Measurements from ENCODE around the gene NRXN3.

NRXN3 gene

GRCh38 chr14:79693935-79694334 lies 1523.8 kb downstream of the NRXN3 start:
- Histone ChIP-seq H3K36me3 (ENCODE audit: control insufficient read depth in 5 of 5, insufficient read depth in 5 of 5, low read length in 5 of 5) (no peaks in the 10 kb centered on the region), H3K4me3 (ENCODE audit: low read depth in 1 of 5, low read length in 5 of 5) (no peak overlapping the region), H3K27ac (ENCODE audit: low read depth, low read length) (no peak overlapping the region), H3K4me1 (ENCODE audit: control insufficient read depth in 5 of 5, insufficient read depth in 5 of 5, low read length in 5 of 5) (peaks cover 0 to 2% (median 0%) of the 10 kb centered on the region in 5 donors), H3K27me3 (ENCODE audit: control insufficient read depth in 5 of 5, insufficient read depth in 4 of 5, low read length in 5 of 5) (no peaks in the 10 kb centered on the region), H3K9ac (ENCODE audit: low read length in 5 of 5) (no peak overlapping the region), H3K9me3 (ENCODE audit: control insufficient read depth in 5 of 5, low read length in 5 of 5) (no peaks in the 10 kb centered on the region)

- Histone ChIP-seq H3K4me3 (ENCODE audit: low read depth in 1 of 5, low read length in 5 of 5) (no peak overlapping the region), H3K27ac (ENCODE audit: low read depth, low read length) (no peak overlapping the region), H3K9me3 (ENCODE audit: control insufficient read depth in 5 of 5, low read length in 5 of 5) (no peaks in the 10 kb centered on the region), H3K36me3 (ENCODE audit: control insufficient read depth in 5 of 5, insufficient read depth in 5 of 5, low read length in 5 of 5) (no peaks in the 10 kb centered on the region), H3K9ac (ENCODE audit: low read length in 5 of 5) (no peak overlapping the region), H3K4me1 (ENCODE audit: control insufficient read depth in 5 of 5, insufficient read depth in 5 of 5, low read length in 5 of 5) (peaks cover 0 to 2% (median 0%) of the 10 kb centered on the region in 5 donors), H3K27me3 (ENCODE audit: control insufficient read depth in 5 of 5, insufficient read depth in 4 of 5, low read length in 5 of 5) (no peaks in the 10 kb centered on the region)
Observed at GRCh38 chr14:79695307-79695706, 1525.1 kb downstream of the NRXN3 start.

- Histone ChIP-seq H3K4me1 (ENCODE audit: control insufficient read depth in 5 of 5, insufficient read depth in 5 of 5, low read length in 5 of 5) (peaks cover 0 to 2% (median 0%) of the 10 kb centered on the region in 5 donors), H3K27ac (ENCODE audit: low read depth, low read length) (no peak overlapping the region)
Observed at GRCh38 chr14:79698298-79698711, 1528.1 kb downstream of the NRXN3 start.

GRCh38 chr14:79699206-79699605 lies 1529.0 kb downstream of the NRXN3 start:
- H3K27me3 ChIP-seq (ENCODE audit: control insufficient read depth in 5 of 5, insufficient read depth in 4 of 5, low read length in 5 of 5) = no peaks in the 10 kb centered on the region
- no peak overlapping the region for H3K4me3 ChIP-seq (ENCODE audit: low read depth in 1 of 5, low read length in 5 of 5)
- no peaks in the 10 kb centered on the region for H3K9me3 ChIP-seq (ENCODE audit: control insufficient read depth in 5 of 5, low read length in 5 of 5)
- no peak overlapping the region for H3K27ac ChIP-seq (ENCODE audit: low read depth, low read length)
- no peak overlapping the region for H3K9ac ChIP-seq (ENCODE audit: low read length in 5 of 5)
- H3K4me1 ChIP-seq (ENCODE audit: control insufficient read depth in 5 of 5, insufficient read depth in 5 of 5, low read length in 5 of 5) = no peaks in the 10 kb centered on the region
- no peaks in the 10 kb centered on the region for H3K36me3 ChIP-seq (ENCODE audit: control insufficient read depth in 5 of 5, insufficient read depth in 5 of 5, low read length in 5 of 5)

More at GRCh38 chr14:79698298-79698711, 1528.1 kb downstream of the NRXN3 start:
- Histone ChIP-seq H3K9ac (ENCODE audit: low read length in 5 of 5) (no peak overlapping the region), H3K9me3 (ENCODE audit: control insufficient read depth in 5 of 5, low read length in 5 of 5) (no peaks in the 10 kb centered on the region), H3K36me3 (ENCODE audit: control insufficient read depth in 5 of 5, insufficient read depth in 5 of 5, low read length in 5 of 5) (no peaks in the 10 kb centered on the region), H3K4me3 (ENCODE audit: low read depth in 1 of 5, low read length in 5 of 5) (no peak overlapping the region), H3K27me3 (ENCODE audit: control insufficient read depth in 5 of 5, insufficient read depth in 4 of 5, low read length in 5 of 5) (no peaks in the 10 kb centered on the region)

- H3K9me3 ChIP-seq (ENCODE audit: control insufficient read depth in 5 of 5, low read length in 5 of 5) = no peaks in the 10 kb centered on the region
- H3K4me3 ChIP-seq (ENCODE audit: low read depth in 1 of 5, low read length in 5 of 5) = no peak overlapping the region
- H3K9ac ChIP-seq (ENCODE audit: low read length in 5 of 5) = no peak overlapping the region
- no peaks in the 10 kb centered on the region for H3K4me1 ChIP-seq (ENCODE audit: control insufficient read depth in 5 of 5, insufficient read depth in 5 of 5, low read length in 5 of 5)
- no peak overlapping the region for H3K27ac ChIP-seq (ENCODE audit: low read depth, low read length)
- no peaks in the 10 kb centered on the region for H3K36me3 ChIP-seq (ENCODE audit: control insufficient read depth in 5 of 5, insufficient read depth in 5 of 5, low read length in 5 of 5)
- no peaks in the 10 kb centered on the region for H3K27me3 ChIP-seq (ENCODE audit: control insufficient read depth in 5 of 5, insufficient read depth in 4 of 5, low read length in 5 of 5)
Observed at GRCh38 chr14:79701371-79701770, 1531.2 kb downstream of the NRXN3 start.

GRCh38 chr14:79702197-79702596 lies 1532.0 kb downstream of the NRXN3 start:
- H3K9me3 ChIP-seq (ENCODE audit: control insufficient read depth in 5 of 5, low read length in 5 of 5) = no peaks in the 10 kb centered on the region
- H3K9ac ChIP-seq (ENCODE audit: low read length in 5 of 5) = no peak overlapping the region
- no peak overlapping the region for H3K4me3 ChIP-seq (ENCODE audit: low read depth in 1 of 5, low read length in 5 of 5)
- no peak overlapping the region for H3K27ac ChIP-seq (ENCODE audit: low read depth, low read length)
- no peaks in the 10 kb centered on the region for H3K4me1 ChIP-seq (ENCODE audit: control insufficient read depth in 5 of 5, insufficient read depth in 5 of 5, low read length in 5 of 5)
- no peaks in the 10 kb centered on the region for H3K36me3 ChIP-seq (ENCODE audit: control insufficient read depth in 5 of 5, insufficient read depth in 5 of 5, low read length in 5 of 5)
- H3K27me3 ChIP-seq (ENCODE audit: control insufficient read depth in 5 of 5, insufficient read depth in 4 of 5, low read length in 5 of 5) = no peaks in the 10 kb centered on the region

GRCh38 chr14:79703209-79703608 lies 1533.0 kb downstream of the NRXN3 start:
- Histone ChIP-seq H3K36me3 (ENCODE audit: control insufficient read depth in 5 of 5, insufficient read depth in 5 of 5, low read length in 5 of 5) (no peaks in the 10 kb centered on the region), H3K27ac (ENCODE audit: low read depth, low read length) (no peak overlapping the region), H3K4me3 (ENCODE audit: low read depth in 1 of 5, low read length in 5 of 5) (no peak overlapping the region), H3K9me3 (ENCODE audit: control insufficient read depth in 5 of 5, low read length in 5 of 5) (no peaks in the 10 kb centered on the region), H3K9ac (ENCODE audit: low read length in 5 of 5) (no peak overlapping the region), H3K4me1 (ENCODE audit: control insufficient read depth in 5 of 5, insufficient read depth in 5 of 5, low read length in 5 of 5) (no peaks in the 10 kb centered on the region), H3K27me3 (ENCODE audit: control insufficient read depth in 5 of 5, insufficient read depth in 4 of 5, low read length in 5 of 5) (no peaks in the 10 kb centered on the region)

GRCh38 chr14:79704041-79704807 lies 1534.1 kb downstream of the NRXN3 start:
- Histone ChIP-seq H3K9ac (ENCODE audit: low read length in 5 of 5) (no peak overlapping the region), H3K36me3 (ENCODE audit: control insufficient read depth in 5 of 5, insufficient read depth in 5 of 5, low read length in 5 of 5) (no peaks in the 10 kb centered on the region), H3K4me3 (ENCODE audit: low read depth in 1 of 5, low read length in 5 of 5) (no peak overlapping the region), H3K27me3 (ENCODE audit: control insufficient read depth in 5 of 5, insufficient read depth in 4 of 5, low read length in 5 of 5) (no peaks in the 10 kb centered on the region), H3K4me1 (ENCODE audit: control insufficient read depth in 5 of 5, insufficient read depth in 5 of 5, low read length in 5 of 5) (no peaks in the 10 kb centered on the region), H3K27ac (ENCODE audit: low read depth, low read length) (no peak overlapping the region), H3K9me3 (ENCODE audit: control insufficient read depth in 5 of 5, low read length in 5 of 5) (no peaks in the 10 kb centered on the region)

- Histone ChIP-seq H3K4me3 (ENCODE audit: low read depth in 1 of 5, low read length in 5 of 5) (no peak overlapping the region), H3K9me3 (ENCODE audit: control insufficient read depth in 5 of 5, low read length in 5 of 5) (no peaks in the 10 kb centered on the region), H3K27ac (ENCODE audit: low read depth, low read length) (no peak overlapping the region), H3K4me1 (ENCODE audit: control insufficient read depth in 5 of 5, insufficient read depth in 5 of 5, low read length in 5 of 5) (no peaks in the 10 kb centered on the region), H3K36me3 (ENCODE audit: control insufficient read depth in 5 of 5, insufficient read depth in 5 of 5, low read length in 5 of 5) (no peaks in the 10 kb centered on the region), H3K27me3 (ENCODE audit: control insufficient read depth in 5 of 5, insufficient read depth in 4 of 5, low read length in 5 of 5) (no peaks in the 10 kb centered on the region), H3K9ac (ENCODE audit: low read length in 5 of 5) (no peak overlapping the region)
Observed at GRCh38 chr14:79705126-79705894, 1535.1 kb downstream of the NRXN3 start.

- H3K27me3 ChIP-seq (ENCODE audit: control insufficient read depth in 5 of 5, insufficient read depth in 4 of 5, low read length in 5 of 5) = no peaks in the 10 kb centered on the region
- no peak overlapping the region for H3K27ac ChIP-seq (ENCODE audit: low read depth, low read length)
- no peaks in the 10 kb centered on the region for H3K9me3 ChIP-seq (ENCODE audit: control insufficient read depth in 5 of 5, low read length in 5 of 5)
- no peaks in the 10 kb centered on the region for H3K36me3 ChIP-seq (ENCODE audit: control insufficient read depth in 5 of 5, insufficient read depth in 5 of 5, low read length in 5 of 5)
- no peak overlapping the region for H3K9ac ChIP-seq (ENCODE audit: low read length in 5 of 5)
- no peaks in the 10 kb centered on the region for H3K4me1 ChIP-seq (ENCODE audit: control insufficient read depth in 5 of 5, insufficient read depth in 5 of 5, low read length in 5 of 5)
- H3K4me3 ChIP-seq (ENCODE audit: low read depth in 1 of 5, low read length in 5 of 5) = no peak overlapping the region
Observed at GRCh38 chr14:79706382-79706781, 1536.2 kb downstream of the NRXN3 start.
